MM.1S (cell line): ENCODE data around the gene TSPAN11.
"Not testable (repeated sequence)": the region's sequence is repeated elsewhere in the genome, so short reads cannot be mapped to it uniquely, and the experiment has no call there.

Experiments
- DNase-seq: peaks from one replicate; pipeline ENCODE4 v3.0.0-alpha.2; 2015
- H2AFZ ChIP-seq: fragments of 300-600 bp; sonication (generic); 2 replicates; pipeline ENCODE4 v1.6.0; 2016; ENCODE audit warnings: antibody characterized with exemption, low read length
- H3F3A ChIP-seq: fragments of 300-600 bp; sonication (generic); 2 replicates; pipeline ENCODE4 v1.6.1; 2016; ENCODE audit warnings: mild to moderate bottlenecking, antibody characterized with exemption, low read length, moderate library complexity, mixed read lengths; ENCODE audit not compliant: insufficient read depth
- H3K27ac ChIP-seq: fragments of 300-600 bp; sonication (generic); 2 replicates; pipeline ENCODE4 v1.5.1; 2016; ENCODE audit warnings: mild to moderate bottlenecking, low read length
- H3K27me3 ChIP-seq: fragments of 300-600 bp; sonication (generic); replicated peaks from 2 replicates; pipeline ENCODE4 v1.6.0; 2016; ENCODE audit warnings: low read length; ENCODE audit not compliant: insufficient read depth
- H3K36me3 ChIP-seq: fragments of 300-600 bp; sonication (generic); replicated peaks from 2 replicates; pipeline ENCODE4 v1.6.1; 2016; ENCODE audit warnings: mild to moderate bottlenecking, low read length, mixed read lengths; ENCODE audit not compliant: insufficient read depth
- H3K4me1 ChIP-seq: fragments of 300-600 bp; sonication (generic); 2 replicates; pipeline ENCODE4 v1.6.1; 2016; ENCODE audit warnings: low read length, mixed read lengths
- H3K4me2 ChIP-seq: fragments of 300-600 bp; sonication (generic); 2 replicates; pipeline ENCODE4 v1.6.0; 2016; ENCODE audit warnings: low read depth, low read length
- H3K4me3 ChIP-seq: fragments of 300-600 bp; sonication (generic); 2 replicates; pipeline ENCODE4 v1.5.1; 2016; ENCODE audit warnings: low read length, mixed read lengths
- H3K79me2 ChIP-seq: fragments of 300-600 bp; sonication (generic); 2 replicates; pipeline ENCODE4 v1.6.1; 2016; ENCODE audit warnings: mixed run types, low read length, mixed read lengths
- H3K9ac ChIP-seq: fragments of 300-600 bp; sonication (generic); 2 replicates; pipeline ENCODE4 v1.6.1; 2016; ENCODE audit warnings: low read length, mixed read lengths
- H3K9me2 ChIP-seq: fragments of 300-600 bp; sonication (generic); replicated peaks from 2 replicates; pipeline ENCODE4 v1.6.1; 2016; ENCODE audit warnings: mild to moderate bottlenecking, low read length, mixed read lengths; ENCODE audit not compliant: insufficient read depth
- H3K9me3 ChIP-seq: fragments of 300-600 bp; sonication (generic); replicated peaks from 2 replicates; pipeline ENCODE4 v1.6.1; 2016; ENCODE audit warnings: mild to moderate bottlenecking, low read length, mixed read lengths; ENCODE audit not compliant: insufficient read depth
- H4K20me1 ChIP-seq: fragments of 300-600 bp; sonication (generic); 2 replicates; pipeline ENCODE4 v1.6.1; 2016; ENCODE audit warnings: mild to moderate bottlenecking, low read length, moderate library complexity, mixed read lengths; ENCODE audit not compliant: insufficient read depth
- CTCF ChIP-seq: fragments of 300-600 bp; sonication (generic); IDR thresholded peaks from 2 replicates; pipeline ENCODE4 v1.5.1; 2016; ENCODE audit warnings: antibody characterized with exemption, low read length, mixed read lengths
- EZH2 ChIP-seq: fragments of 300-600 bp; sonication (generic); optimal IDR thresholded peaks from 2 replicates; pipeline ENCODE3; 2017; ENCODE audit warnings: low read depth, mild to moderate bottlenecking, antibody characterized with exemption, low read length, mixed read lengths
- EZH2phosphoT487 ChIP-seq: fragments of 300-600 bp; sonication (generic); IDR thresholded peaks from 2 replicates; pipeline ENCODE4 v1.6.1; 2018; ENCODE audit warnings: antibody characterized with exemption, low read length

The TSPAN11 gene

GRCh38 chr12:31021809-31022494, 95.4 kb downstream of the TSPAN11 start:
- Histone ChIP-seq H3K79me2 (no peaks in the 10 kb centered on the region), H3K9ac (no peak overlapping the region), H4K20me1 (no peaks in the 10 kb centered on the region), H3K4me3 (no peak overlapping the region), H3F3A (no peaks in the 10 kb centered on the region), H3K27ac (no peak overlapping the region), H3K9me2 (no peaks in the 10 kb centered on the region), H3K4me1 (no peaks in the 10 kb centered on the region), H3K27me3 (no peaks in the 10 kb centered on the region), H2AFZ (no peak overlapping the region), H3K4me2 (no peak overlapping the region), H3K9me3 (no peaks in the 10 kb centered on the region), H3K36me3 (no peaks in the 10 kb centered on the region)
- no peak for DNase-seq
- TF ChIP-seq CTCF (no peak), EZH2phosphoT487 (no peak), EZH2 (no peak)

- Histone ChIP-seq H3K79me2 (no peaks in the 10 kb centered on the region), H3K9ac (no peak overlapping the region), H3K4me2 (no peak overlapping the region), H3K27ac (no peak overlapping the region), H3F3A (no peaks in the 10 kb centered on the region), H2AFZ (no peak overlapping the region), H3K9me2 (no peaks in the 10 kb centered on the region), H4K20me1 (no peaks in the 10 kb centered on the region), H3K36me3 (no peaks in the 10 kb centered on the region), H3K27me3 (no peaks in the 10 kb centered on the region), H3K9me3 (no peaks in the 10 kb centered on the region), H3K4me3 (no peak overlapping the region), H3K4me1 (no peaks in the 10 kb centered on the region)
- no peak for TF ChIP-seq EZH2phosphoT487
- TF ChIP-seq EZH2 = no peak
- no peak for TF ChIP-seq CTCF
- DNase-seq = no peak
Observed at GRCh38 chr12:31023271-31023724, 96.8 kb downstream of the TSPAN11 start.

GRCh38 chr12:31026202-31026601, 99.7 kb downstream of the TSPAN11 start:
- H3K27ac ChIP-seq = no peak overlapping the region
- H3K79me2 ChIP-seq = no peaks in the 10 kb centered on the region
- TF ChIP-seq CTCF = no peak
- H3K9me2 ChIP-seq = no peaks in the 10 kb centered on the region
- no peak for DNase-seq
- no peak overlapping the region for H3K9ac ChIP-seq
- H3K9me3 ChIP-seq = no peaks in the 10 kb centered on the region
- no peaks in the 10 kb centered on the region for H4K20me1 ChIP-seq
- H3K27me3 ChIP-seq = no peaks in the 10 kb centered on the region
- no peaks in the 10 kb centered on the region for H3K36me3 ChIP-seq
- H3K4me1 ChIP-seq = peaks cover 22% of the 10 kb centered on the region
- no peaks in the 10 kb centered on the region; the same call in 1 of the 2 replicates for H3F3A ChIP-seq
- no peak overlapping the region for H2AFZ ChIP-seq
- H3K4me3 ChIP-seq = no peak overlapping the region
- H3K4me2 ChIP-seq = no peak overlapping the region

GRCh38 chr12:31027006-31027405, 100.5 kb downstream of the TSPAN11 start:
- H3K9me2 ChIP-seq, H4K20me1 ChIP-seq, H3K27ac ChIP-seq, DNase-seq, H3K9ac ChIP-seq, H3K4me3 ChIP-seq, H3K9me3 ChIP-seq, H2AFZ ChIP-seq, H3K36me3 ChIP-seq, H3F3A ChIP-seq, H3K79me2 ChIP-seq, H3K4me2 ChIP-seq, H3K27me3 ChIP-seq: not testable (repeated sequence)
- H3K4me1 ChIP-seq = peaks cover 30% of the 10 kb centered on the region
